ENCODE data around the gene GPR37L1.

DNA sequence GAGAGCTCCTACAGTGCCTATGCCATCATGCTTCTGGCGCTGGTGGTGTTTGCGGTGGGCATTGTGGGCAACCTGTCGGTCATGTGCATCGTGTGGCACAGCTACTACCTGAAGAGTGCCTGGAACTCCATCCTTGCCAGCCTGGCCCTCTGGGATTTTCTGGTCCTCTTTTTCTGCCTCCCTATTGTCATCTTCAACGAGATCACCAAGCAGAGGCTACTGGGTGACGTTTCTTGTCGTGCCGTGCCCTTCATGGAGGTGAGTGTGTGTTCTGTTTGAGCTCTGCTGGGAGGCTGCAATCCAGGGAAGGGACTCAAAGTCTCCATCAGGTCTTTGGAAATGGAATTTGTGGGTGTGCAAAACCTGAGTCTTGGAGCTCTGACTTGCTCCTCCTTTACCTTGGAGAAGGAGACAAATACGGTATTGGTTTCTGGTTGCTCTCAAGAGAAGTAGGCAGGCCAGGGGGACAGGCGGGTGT lies 658 bp downstream of the GPR37L1 start:
- TF ChIP-seq, protein P1, sequence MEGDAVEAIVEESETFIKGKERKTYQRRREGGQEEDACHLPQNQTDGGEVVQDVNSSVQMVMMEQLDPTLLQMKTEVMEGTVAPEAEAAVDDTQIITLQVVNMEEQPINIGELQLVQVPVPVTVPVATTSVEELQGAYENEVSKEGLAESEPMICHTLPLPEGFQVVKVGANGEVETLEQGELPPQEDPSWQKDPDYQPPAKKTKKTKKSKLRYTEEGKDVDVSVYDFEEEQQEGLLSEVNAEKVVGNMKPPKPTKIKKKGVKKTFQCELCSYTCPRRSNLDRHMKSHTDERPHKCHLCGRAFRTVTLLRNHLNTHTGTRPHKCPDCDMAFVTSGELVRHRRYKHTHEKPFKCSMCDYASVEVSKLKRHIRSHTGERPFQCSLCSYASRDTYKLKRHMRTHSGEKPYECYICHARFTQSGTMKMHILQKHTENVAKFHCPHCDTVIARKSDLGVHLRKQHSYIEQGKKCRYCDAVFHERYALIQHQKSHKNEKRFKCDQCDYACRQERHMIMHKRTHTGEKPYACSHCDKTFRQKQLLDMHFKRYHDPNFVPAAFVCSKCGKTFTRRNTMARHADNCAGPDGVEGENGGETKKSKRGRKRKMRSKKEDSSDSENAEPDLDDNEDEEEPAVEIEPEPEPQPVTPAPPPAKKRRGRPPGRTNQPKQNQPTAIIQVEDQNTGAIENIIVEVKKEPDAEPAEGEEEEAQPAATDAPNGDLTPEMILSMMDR (IDR thresholded peaks at IDR 0.05; ENCODE audit: low read depth, low read length, poor library complexity, severe bottlenecking), result no peak
- no peak for TF ChIP-seq EZH2phosphoT487 (IDR thresholded peaks at IDR 0.05; ENCODE audit: borderline replicate concordance, low read length)

Measured in DOHH2 (cell line).